ENCODE data around the gene DAZAP1. TPM values are rescaled to one million over a fixed set of nuclear protein-coding genes. Genes with fewer than 3 reads are reported as not detected.

DAZAP1 gene
- total RNA-seq, 2 experiments from 2014 or later: 128 to 133 TPM

- Histone ChIP-seq H3K27me3 (ENCODE audit: control insufficient read depth in 1 of 2, insufficient read depth in 2 of 2, low read length in 2 of 2) (no peaks in the 10 kb centered on the region), H3K4me1 (ENCODE audit: insufficient read depth, low read length) (peaks cover 16% of the 10 kb centered on the region), H3K27ac (ENCODE audit: low read depth in 1 of 2, low read length in 2 of 2) (no peak overlapping the region), H3K36me3 (ENCODE audit: insufficient read depth, low read length) (peaks cover 94% of the 10 kb centered on the region), H3K9me3 (ENCODE audit: control insufficient read depth in 1 of 2, insufficient read depth in 1 of 2, low read length in 2 of 2) (no peaks in the 10 kb centered on the region), H3K4me3 (ENCODE audit: low read length) (no peak overlapping the region)
- no peak for DNase-seq
- Mint-ChIP-seq H3K9me3 (no peaks in the 10 kb centered on the region), H3K4me3 (no peak overlapping the region), H3K4me1 (ENCODE audit: low read depth) (peaks cover 13% of the 10 kb centered on the region), H3K27me3 (no peaks in the 10 kb centered on the region), H3K36me3 (ENCODE audit: low read depth) (peaks cover 77% of the 10 kb centered on the region), H3K27ac (no peak overlapping the region)
- ATAC-seq (ENCODE audit: poor library complexity): no peak
- ChIA-PET POLR2A (no interaction called here), CTCF (no interaction called here)
- intact Hi-C loops (cut with DNase I, micrococcal nuclease): no loop called here
- no peak for TF ChIP-seq CTCF (IDR thresholded peaks at IDR 0.05)
Observed at GRCh38 chr19:1421218-1421957, 14.0 kb downstream of the DAZAP1 start.

- ATAC-seq (ENCODE audit: poor library complexity): no peak
- peaks cover 10% of the 10 kb centered on the region for H3K4me1 ChIP-seq (ENCODE audit: insufficient read depth, low read length)
- H3K4me3 Mint-ChIP-seq: no peak overlapping the region
Observed at GRCh38 chr19:1421958-1422305, 14.5 kb downstream of the DAZAP1 start.

GRCh38 chr19:1422360-1422759 lies 15.0 kb downstream of the DAZAP1 start:
- H3K27me3 ChIP-seq (ENCODE audit: control insufficient read depth in 1 of 2, insufficient read depth in 2 of 2, low read length in 2 of 2): no peaks in the 10 kb centered on the region

More at GRCh38 chr19:1421958-1422305, 14.5 kb downstream of the DAZAP1 start:
- H3K36me3 ChIP-seq (ENCODE audit: insufficient read depth, low read length): peaks cover 93% of the 10 kb centered on the region
- H3K9me3 Mint-ChIP-seq: no peaks in the 10 kb centered on the region
- H3K27me3 Mint-ChIP-seq: no peaks in the 10 kb centered on the region
- no peak overlapping the region for H3K27ac Mint-ChIP-seq
- no peaks in the 10 kb centered on the region for H3K27me3 ChIP-seq (ENCODE audit: control insufficient read depth in 1 of 2, insufficient read depth in 2 of 2, low read length in 2 of 2)
- ChIA-PET CTCF (no interaction called here), POLR2A (no interaction called here)
- TF ChIP-seq CTCF (IDR thresholded peaks at IDR 0.05): no peak
- no peak overlapping the region for H3K27ac ChIP-seq (ENCODE audit: low read depth in 1 of 2, low read length in 2 of 2)
- intact Hi-C loops (cut with DNase I, micrococcal nuclease): no loop called here
- peaks cover 78% of the 10 kb centered on the region for H3K36me3 Mint-ChIP-seq (ENCODE audit: low read depth)
- H3K9me3 ChIP-seq (ENCODE audit: control insufficient read depth in 1 of 2, insufficient read depth in 1 of 2, low read length in 2 of 2): no peaks in the 10 kb centered on the region
- no peak for DNase-seq
- H3K4me1 Mint-ChIP-seq (ENCODE audit: low read depth): peaks cover 10% of the 10 kb centered on the region
- H3K4me3 ChIP-seq (ENCODE audit: low read length): no peak overlapping the region

More at GRCh38 chr19:1422360-1422759, 15.0 kb downstream of the DAZAP1 start:
- no peak for TF ChIP-seq CTCF (IDR thresholded peaks at IDR 0.05)
- Histone ChIP-seq H3K4me3 (ENCODE audit: low read length) (no peak overlapping the region), H3K9me3 (ENCODE audit: control insufficient read depth in 1 of 2, insufficient read depth in 1 of 2, low read length in 2 of 2) (no peaks in the 10 kb centered on the region), H3K4me1 (ENCODE audit: insufficient read depth, low read length) (peaks cover 6% of the 10 kb centered on the region), H3K36me3 (ENCODE audit: insufficient read depth, low read length) (peaks cover 93% of the 10 kb centered on the region), H3K27ac (ENCODE audit: low read depth in 1 of 2, low read length in 2 of 2) (no peak overlapping the region)
- Mint-ChIP-seq H3K27ac (peak overlapping the region; percentile 27), H3K4me1 (ENCODE audit: low read depth) (peaks cover 8% of the 10 kb centered on the region), H3K9me3 (no peaks in the 10 kb centered on the region), H3K4me3 (no peak overlapping the region), H3K27me3 (no peaks in the 10 kb centered on the region), H3K36me3 (ENCODE audit: low read depth) (peaks cover 78% of the 10 kb centered on the region)
- ChIA-PET POLR2A (no interaction called here), CTCF (no interaction called here)
- ATAC-seq (ENCODE audit: poor library complexity): no peak
- DNase-seq: no peak
- intact Hi-C loops (cut with DNase I, micrococcal nuclease): no loop called here

All from CD4-positive, alpha-beta T cell (primary cell).